AG10803 (cell line): ENCODE measurements around the gene AP1S2.

ENCODE experiments used
- DNase-seq: peaks from one replicate; pipeline ENCODE4 v3.0.0; 2010; ENCODE audit warnings: low read depth
- H3K4me3 ChIP-seq: 2 replicates; pipeline ENCODE4 v1.5.1; 2011; ENCODE audit warnings: mild to moderate bottlenecking, low read length, control low read depth
- TF ChIP-seq, protein P1 (sequence below): conservative IDR thresholded peaks from 2 replicates; pipeline ENCODE4 v1.5.1; 2011; ENCODE audit warnings: mild to moderate bottlenecking, low read length, control low read depth, inconsistent platforms

Gene AP1S2

DNA sequence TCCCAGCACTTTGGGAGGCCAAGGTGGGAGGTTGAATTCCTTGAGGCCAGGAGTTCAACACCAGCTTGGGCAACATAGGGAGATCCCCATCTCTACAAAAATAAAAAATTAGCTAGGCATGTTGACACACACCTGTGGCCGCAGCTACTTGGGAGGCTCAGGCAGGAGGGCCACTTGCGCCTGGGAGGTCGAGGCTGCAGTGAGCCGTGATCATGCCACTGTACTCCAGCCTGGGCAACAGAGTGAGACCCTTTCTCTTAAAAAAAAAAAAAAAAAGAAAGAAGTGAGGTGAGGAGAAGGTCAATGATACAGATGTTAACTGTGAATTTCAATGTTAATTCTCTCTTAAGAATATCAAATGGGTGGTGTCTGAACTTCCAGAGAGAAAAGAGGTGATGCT lies 15.1 kb upstream of the AP1S2 start:
- TF ChIP-seq, protein P1, sequence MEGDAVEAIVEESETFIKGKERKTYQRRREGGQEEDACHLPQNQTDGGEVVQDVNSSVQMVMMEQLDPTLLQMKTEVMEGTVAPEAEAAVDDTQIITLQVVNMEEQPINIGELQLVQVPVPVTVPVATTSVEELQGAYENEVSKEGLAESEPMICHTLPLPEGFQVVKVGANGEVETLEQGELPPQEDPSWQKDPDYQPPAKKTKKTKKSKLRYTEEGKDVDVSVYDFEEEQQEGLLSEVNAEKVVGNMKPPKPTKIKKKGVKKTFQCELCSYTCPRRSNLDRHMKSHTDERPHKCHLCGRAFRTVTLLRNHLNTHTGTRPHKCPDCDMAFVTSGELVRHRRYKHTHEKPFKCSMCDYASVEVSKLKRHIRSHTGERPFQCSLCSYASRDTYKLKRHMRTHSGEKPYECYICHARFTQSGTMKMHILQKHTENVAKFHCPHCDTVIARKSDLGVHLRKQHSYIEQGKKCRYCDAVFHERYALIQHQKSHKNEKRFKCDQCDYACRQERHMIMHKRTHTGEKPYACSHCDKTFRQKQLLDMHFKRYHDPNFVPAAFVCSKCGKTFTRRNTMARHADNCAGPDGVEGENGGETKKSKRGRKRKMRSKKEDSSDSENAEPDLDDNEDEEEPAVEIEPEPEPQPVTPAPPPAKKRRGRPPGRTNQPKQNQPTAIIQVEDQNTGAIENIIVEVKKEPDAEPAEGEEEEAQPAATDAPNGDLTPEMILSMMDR: no peak
- DNase-seq: no peak
- H3K4me3 ChIP-seq: no peak overlapping the region

DNA sequence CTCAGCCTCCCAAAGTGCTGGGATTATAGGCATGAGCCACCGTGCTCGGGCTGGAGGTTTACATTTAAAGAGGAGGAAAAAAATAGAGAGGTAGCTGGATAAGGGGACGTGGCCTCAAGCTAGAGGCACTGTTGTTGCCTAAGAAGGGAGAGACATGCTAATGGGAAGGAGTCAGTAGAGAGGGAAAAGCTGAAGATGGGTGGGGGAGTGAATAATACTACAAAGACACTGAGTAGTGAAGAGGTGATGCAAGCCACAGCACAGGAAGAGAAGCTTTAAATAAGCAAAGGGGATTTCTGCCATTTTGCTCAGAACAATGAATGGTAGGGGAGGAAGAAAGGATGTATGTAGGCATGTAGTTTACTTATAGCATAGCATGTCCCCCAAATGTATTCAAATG lies 11.5 kb upstream of the AP1S2 start:
- no peak overlapping the region for H3K4me3 ChIP-seq
- DNase-seq: no peak
- TF ChIP-seq, protein P1: no peak

DNA sequence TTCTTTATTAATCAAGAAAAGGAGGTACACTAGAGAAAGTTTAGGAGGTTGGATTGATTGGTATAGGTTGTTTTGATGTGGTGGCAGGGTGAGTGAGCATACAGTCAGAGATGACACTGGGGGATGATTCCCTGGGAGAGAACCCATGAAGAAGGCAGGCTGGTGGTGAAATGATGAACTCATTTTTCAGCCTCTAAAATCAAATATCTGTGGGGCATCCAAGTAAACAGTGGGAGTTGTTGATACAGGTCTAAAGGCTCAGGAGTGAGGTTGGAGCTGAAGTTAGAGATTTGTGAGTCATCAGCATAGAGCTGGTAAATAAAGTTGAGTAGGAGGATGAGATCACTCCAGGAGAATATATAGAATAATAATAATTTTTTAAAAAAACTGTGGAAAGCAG lies 10.0 kb upstream of the AP1S2 start:
- no peak for DNase-seq
- H3K4me3 ChIP-seq: no peak overlapping the region
- TF ChIP-seq, protein P1: no peak

DNA sequence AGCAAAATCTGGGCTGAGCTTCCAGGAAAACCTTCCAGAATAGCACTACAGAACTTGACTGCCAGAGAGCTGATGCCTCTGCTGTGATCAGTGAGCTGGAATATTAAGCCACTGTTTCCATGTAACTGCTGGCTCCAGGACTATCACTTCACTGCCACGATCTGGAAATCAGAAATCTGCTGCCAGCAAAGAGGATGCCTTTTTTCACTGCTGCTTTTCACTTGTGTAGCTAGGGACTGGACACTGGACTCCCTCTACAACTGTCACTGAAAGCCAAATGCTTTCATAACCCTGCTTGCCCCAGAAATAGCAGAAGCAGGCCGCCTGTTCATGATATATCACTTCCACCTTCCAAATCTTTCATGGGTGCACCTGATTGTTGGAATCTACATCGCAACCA lies 9.4 kb upstream of the AP1S2 start:
- no peak overlapping the region for H3K4me3 ChIP-seq
- TF ChIP-seq, protein P1: no peak
- DNase-seq: no peak

DNA sequence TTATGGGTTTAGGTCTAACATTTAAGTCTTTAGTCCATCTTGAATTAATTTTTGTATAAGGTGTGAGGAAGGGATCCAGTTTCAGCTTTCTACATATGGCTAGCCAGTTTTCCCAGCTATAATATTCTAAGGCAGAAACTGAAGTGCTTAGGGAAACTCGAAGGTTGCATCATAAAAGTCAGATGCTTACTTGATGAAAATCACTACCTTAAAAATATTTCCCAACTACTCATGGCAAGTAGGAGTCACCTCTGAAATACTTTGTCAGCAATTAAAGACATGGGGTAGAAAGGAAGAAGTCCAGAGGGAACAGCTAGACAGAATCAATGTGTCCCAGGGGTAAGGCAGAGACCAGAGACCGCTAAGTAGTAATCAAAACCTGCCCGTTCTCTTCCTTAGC lies 6.3 kb upstream of the AP1S2 start:
- TF ChIP-seq, protein P1: no peak
- no peak overlapping the region for H3K4me3 ChIP-seq
- no peak for DNase-seq

DNA sequence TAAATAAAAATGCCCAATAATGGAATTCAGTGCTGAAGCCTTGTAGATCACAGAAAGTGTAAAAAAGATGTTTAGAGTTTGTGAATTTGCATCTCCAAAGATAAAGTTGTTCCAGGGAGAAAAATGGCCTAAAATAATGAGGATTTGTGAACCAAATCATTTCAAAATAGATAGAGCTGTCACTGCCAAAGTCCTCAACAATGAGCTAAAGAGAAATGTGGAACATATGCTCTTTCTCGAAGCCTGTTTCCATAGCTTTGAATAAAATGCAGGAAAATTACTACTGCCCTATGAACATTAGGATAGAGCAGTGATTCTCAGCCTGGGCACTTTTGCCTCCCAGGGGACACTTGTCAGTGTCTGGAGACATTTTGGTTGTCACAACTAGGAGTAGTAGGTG lies 3.4 kb upstream of the AP1S2 start:
- TF ChIP-seq, protein P1: no peak
- H3K4me3 ChIP-seq: no peak overlapping the region
- DNase-seq: no peak

DNA sequence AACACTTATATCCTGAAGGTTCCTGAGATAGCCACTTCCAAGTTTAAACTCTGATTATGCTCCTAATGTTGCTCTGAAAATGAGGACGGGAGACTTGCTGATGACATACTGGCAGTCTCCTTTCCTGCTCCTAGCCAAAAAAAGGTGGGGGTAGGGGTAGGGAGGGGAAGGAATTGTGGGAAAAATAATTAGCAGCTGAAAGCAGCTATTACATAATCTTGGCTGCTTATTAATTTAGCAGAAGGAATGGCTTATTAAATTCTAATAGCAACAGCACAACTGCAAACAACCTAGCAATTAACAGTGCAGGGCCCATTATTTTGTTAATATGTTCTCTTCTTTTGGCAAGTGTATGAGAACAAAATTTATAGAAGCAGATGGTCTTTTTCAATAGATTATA lies 2.0 kb upstream of the AP1S2 start:
- no peak for DNase-seq
- TF ChIP-seq, protein P1: no peak
- no peak overlapping the region for H3K4me3 ChIP-seq
